Stimulated activated CD8-positive, alpha-beta memory T cell treated with anti-CD3 and anti-CD28 coated beads, Interleukin-4, amount 100 ng/mL, for 48 hours (primary cell): Measurements from ENCODE around the gene EIF2S1.
"Not testable (repeated sequence)": the region's sequence is repeated elsewhere in the genome, so short reads cannot be mapped to it uniquely, and the experiment has no call there.

ENCODE experiments used
- DNase-seq: peaks from one replicate; pipeline ENCODE4 v3.0.0-alpha.2; 2020

EIF2S1 gene

GRCh38 chr14:67413806-67414769 lies 54.0 kb downstream of the EIF2S1 start:
- peak; percentile 67 for DNase-seq

- not testable (repeated sequence) for DNase-seq
Measured at GRCh38 chr14:67415610-67416009, 55.5 kb downstream of the EIF2S1 start.

- no peak for DNase-seq
Measured at GRCh38 chr14:67416085-67416484, 56.0 kb downstream of the EIF2S1 start.

- no peak for DNase-seq
Measured at GRCh38 chr14:67416810-67417209, 56.7 kb downstream of the EIF2S1 start.

- no peak for DNase-seq
Measured at GRCh38 chr14:67417633-67418032, 57.5 kb downstream of the EIF2S1 start.

GRCh38 chr14:67418401-67419191 lies 58.5 kb downstream of the EIF2S1 start:
- DNase-seq = no peak

- DNase-seq = peak; percentile 70
Measured at GRCh38 chr14:67420102-67420739, 60.1 kb downstream of the EIF2S1 start.

- no peak for DNase-seq
Measured at GRCh38 chr14:67421356-67422224, 61.5 kb downstream of the EIF2S1 start.

- no peak for DNase-seq
Measured at GRCh38 chr14:67423424-67423823, 63.3 kb downstream of the EIF2S1 start.

GRCh38 chr14:67424539-67424938 lies 64.4 kb downstream of the EIF2S1 start:
- no peak for DNase-seq

GRCh38 chr14:67425608-67426007 lies 65.5 kb downstream of the EIF2S1 start:
- DNase-seq = no peak

- DNase-seq = no peak
Measured at GRCh38 chr14:67426161-67426560, 66.0 kb downstream of the EIF2S1 start.

- DNase-seq = peak; percentile 76
Measured at GRCh38 chr14:67426983-67427606, 67.0 kb downstream of the EIF2S1 start.

GRCh38 chr14:67428501-67429031 lies 68.4 kb downstream of the EIF2S1 start:
- DNase-seq = no peak

GRCh38 chr14:67429510-67430205 lies 69.5 kb downstream of the EIF2S1 start:
- DNase-seq = no peak

GRCh38 chr14:67432050-67432564 lies 72.0 kb downstream of the EIF2S1 start:
- no peak for DNase-seq

GRCh38 chr14:67435603-67436002 lies 75.5 kb downstream of the EIF2S1 start:
- no peak for DNase-seq
